ENCODE data around the gene CBX4.

The CBX4 gene

DNA sequence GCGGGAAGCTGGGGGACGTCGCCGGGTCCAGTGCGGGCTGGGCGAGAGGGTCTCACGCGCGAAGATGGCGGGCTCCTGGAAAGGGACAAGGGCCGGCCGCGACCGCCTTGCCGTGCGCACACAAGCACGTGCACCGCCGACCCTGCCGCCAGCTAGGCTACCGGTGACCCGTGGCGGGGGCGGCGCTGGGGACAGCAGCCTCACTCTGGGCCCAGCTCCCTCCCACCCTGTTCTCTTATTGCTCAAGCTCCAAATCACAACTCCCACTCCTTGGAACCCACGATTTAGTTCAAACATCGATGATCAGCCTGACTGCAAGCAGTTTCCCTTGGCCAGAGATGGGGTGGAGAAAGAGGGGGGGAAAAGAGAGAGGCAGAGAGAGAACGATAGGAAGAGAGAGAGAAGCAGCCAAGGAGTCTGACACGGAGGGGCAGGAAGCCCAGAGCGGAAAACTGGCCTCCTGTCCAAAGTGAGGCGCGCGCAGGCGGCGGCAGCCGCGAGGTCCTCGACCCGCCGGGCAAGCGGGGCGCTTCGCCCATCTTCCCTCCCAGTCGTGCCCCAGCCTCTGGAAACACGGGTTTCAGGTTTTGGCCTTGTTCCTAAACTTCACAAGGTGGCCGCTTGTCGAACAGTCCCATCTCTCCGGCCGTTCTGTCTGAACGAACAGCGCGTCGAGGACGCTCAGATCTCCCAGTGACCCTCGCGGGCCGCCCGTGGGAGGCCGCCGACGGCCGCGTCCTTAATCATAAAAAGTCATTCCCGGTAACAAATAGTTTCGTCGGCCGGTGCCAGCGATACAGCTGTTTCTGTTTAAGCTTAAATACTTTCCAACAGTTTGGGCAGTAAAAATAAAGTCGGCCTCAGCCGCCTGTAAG is 40.7 kb downstream of the CBX4 start:
- DNase-seq (ENCODE audit: low read depth, low spot score): no peak
- Histone ChIP-seq H3K4me1 (ENCODE audit: insufficient read depth, insufficient read length) (peaks cover 32% of the 10 kb centered on the region), H3K27me3 (ENCODE audit: insufficient read depth, insufficient read length) (peaks cover 90% of the 10 kb centered on the region), H3K4me3 (ENCODE audit: insufficient read length, low read depth) (peak overlapping the region; percentile 40), H3K36me3 (ENCODE audit: insufficient read depth, insufficient read length, low read length) (peaks cover 18% of the 10 kb centered on the region), H3K9me3 (ENCODE audit: insufficient read depth, low read length) (peaks cover 5% of the 10 kb centered on the region; the same call in 1 of the 2 replicates), H3K9ac (ENCODE audit: insufficient read length, low read depth) (peak overlapping the region; percentile 62)
- peak; percentile 98 for TF ChIP-seq SUZ12 (IDR thresholded peaks at IDR 0.05; ENCODE audit: extremely low read depth, insufficient read depth, insufficient read length)
- no peak for TF ChIP-seq YY1 (IDR thresholded peaks at IDR 0.05; ENCODE audit: insufficient read depth, insufficient read length)
- no peak for TF ChIP-seq ZNF274 (IDR thresholded peaks at IDR 0.05; ENCODE audit: low read depth, low read length)

DNA sequence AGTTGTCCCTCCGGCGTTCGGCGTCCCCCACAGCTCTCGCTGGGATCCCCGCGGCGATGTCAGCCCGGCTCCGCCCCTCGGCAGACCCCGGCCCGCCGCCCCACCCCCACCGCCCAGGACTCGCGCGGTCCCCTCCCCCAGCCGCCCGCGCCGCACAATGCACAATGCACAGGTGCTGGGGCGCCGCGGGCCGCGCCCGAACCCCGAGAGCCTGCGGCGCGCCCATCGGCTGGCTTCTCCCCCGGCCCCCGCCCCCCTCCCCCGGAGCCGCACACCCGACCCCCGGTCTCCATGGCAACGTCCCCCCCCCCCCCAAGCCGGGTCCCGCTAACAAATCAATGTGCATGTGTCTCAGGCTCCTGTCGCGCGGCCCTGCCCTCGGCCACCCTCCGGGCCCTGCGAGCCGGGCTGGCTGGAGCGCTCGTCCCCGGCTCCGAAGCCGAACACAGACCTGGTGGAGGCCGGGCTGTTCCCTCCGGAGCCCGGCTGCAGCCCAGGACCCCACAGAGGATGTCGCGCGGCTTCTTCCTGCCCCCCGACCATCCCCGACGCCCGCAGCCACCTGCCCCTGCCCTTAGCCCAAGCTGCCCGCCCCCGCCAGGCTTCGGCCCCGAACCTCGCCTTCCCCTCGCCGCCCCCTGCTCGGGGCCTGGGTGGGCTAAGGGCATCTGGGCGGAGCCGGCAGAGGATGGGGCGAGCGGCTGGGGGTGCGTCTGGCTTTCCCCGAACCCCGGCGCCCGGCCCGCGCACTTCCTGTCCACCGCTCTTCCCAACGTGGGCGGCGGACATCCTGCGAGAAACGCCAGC is 41.5 kb downstream of the CBX4 start:
- peak overlapping the region; percentile 62 for H3K9ac ChIP-seq (ENCODE audit: insufficient read length, low read depth)
- H3K27me3 ChIP-seq (ENCODE audit: insufficient read depth, insufficient read length): peaks cover 90% of the 10 kb centered on the region
- DNase-seq (ENCODE audit: low read depth, low spot score): no peak
- H3K4me1 ChIP-seq (ENCODE audit: insufficient read depth, insufficient read length): peaks cover 27% of the 10 kb centered on the region
- peaks cover 5% of the 10 kb centered on the region; the same call in 1 of the 2 replicates for H3K9me3 ChIP-seq (ENCODE audit: insufficient read depth, low read length)
- H3K4me3 ChIP-seq (ENCODE audit: insufficient read length, low read depth): peak overlapping the region; percentile 40
- no peak for TF ChIP-seq SUZ12 (IDR thresholded peaks at IDR 0.05; ENCODE audit: extremely low read depth, insufficient read depth, insufficient read length)
- TF ChIP-seq ZNF274 (IDR thresholded peaks at IDR 0.05; ENCODE audit: low read depth, low read length): no peak
- TF ChIP-seq YY1 (IDR thresholded peaks at IDR 0.05; ENCODE audit: insufficient read depth, insufficient read length): no peak
- H3K36me3 ChIP-seq (ENCODE audit: insufficient read depth, insufficient read length, low read length): peaks cover 18% of the 10 kb centered on the region

DNA sequence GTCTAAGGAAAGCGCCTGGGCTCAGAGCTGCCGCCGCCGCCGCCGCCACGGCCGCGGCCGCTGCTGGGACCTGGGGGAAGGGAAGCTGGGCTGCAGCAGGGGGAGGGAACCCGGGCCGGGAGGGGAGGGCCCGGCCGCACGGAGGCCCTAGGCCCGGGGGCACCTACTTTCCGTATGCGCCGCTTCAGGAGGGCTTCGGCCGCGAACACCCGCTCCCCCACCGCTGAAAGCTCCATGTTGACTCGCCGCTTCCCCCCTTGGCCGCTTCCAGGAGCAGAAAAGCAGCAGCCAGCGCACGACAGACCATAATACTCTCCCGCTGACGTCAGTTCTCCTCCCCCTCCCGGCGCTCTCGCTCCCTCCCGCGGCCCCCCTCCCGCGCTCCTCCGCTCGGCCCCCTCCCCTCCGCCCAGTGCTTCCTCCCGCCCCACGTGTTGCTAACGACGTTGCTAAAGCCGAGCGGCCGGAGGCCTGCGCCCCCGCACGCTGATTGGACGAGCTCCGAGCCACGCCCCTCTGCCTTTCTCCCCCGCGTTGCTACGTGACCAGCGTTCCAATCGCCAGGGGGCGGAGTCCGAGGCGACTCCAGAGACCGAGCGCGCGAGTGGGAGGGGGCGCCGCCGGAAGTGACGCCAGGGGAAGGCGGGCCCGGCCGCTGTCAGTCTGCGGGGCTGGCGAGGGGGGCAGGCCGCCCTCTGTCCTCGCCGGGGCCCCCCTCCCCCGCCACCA is 42.3 kb downstream of the CBX4 start, which contains the start of gene CBX8:
TSS of gene CBX8 (minus strand) at position 315 of the 729 bp plus-strand sequence. CDS start at position 236, 79 bp downstream.
- peak within 1 kb of the TSS; percentile 88 for H3K9ac ChIP-seq (ENCODE audit: insufficient read length, low read depth)
- peak within 1 kb of the TSS; percentile 73 for H3K4me3 ChIP-seq (ENCODE audit: insufficient read length, low read depth)
- peaks cover 18% of the 10 kb centered on the region for H3K36me3 ChIP-seq (ENCODE audit: insufficient read depth, insufficient read length, low read length)
- peaks cover 30% of the 10 kb centered on the region for H3K4me1 ChIP-seq (ENCODE audit: insufficient read depth, insufficient read length)
- TF ChIP-seq YY1 (IDR thresholded peaks at IDR 0.05; ENCODE audit: insufficient read depth, insufficient read length) (no peak), SUZ12 (IDR thresholded peaks at IDR 0.05; ENCODE audit: extremely low read depth, insufficient read depth, insufficient read length) (no peak), ZNF274 (IDR thresholded peaks at IDR 0.05; ENCODE audit: low read depth, low read length) (no peak)
- no peaks in the 10 kb centered on the region for H3K9me3 ChIP-seq (ENCODE audit: insufficient read depth, low read length)
- DNase-seq (ENCODE audit: low read depth, low spot score): peak; percentile 97
- peaks cover 90% of the 10 kb centered on the region for H3K27me3 ChIP-seq (ENCODE audit: insufficient read depth, insufficient read length)

DNA sequence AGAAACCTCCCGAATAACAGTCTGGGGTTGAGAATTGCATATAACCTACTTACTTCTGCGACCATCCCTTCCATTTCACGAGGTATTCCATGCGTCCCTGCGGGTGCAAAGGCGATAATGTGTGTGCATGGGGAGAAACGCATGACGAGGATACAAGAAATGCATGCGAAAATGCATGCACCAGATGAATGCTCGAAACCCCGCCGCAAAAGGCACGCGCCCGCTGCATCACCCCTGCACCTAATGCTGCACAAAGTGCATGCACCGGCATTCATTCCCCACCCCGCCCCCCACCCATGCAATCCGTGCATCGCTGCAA is 42.8 kb downstream of the CBX4 start:
- Histone ChIP-seq H3K4me3 (ENCODE audit: insufficient read length, low read depth) (peak overlapping the region; percentile 73), H3K9me3 (ENCODE audit: insufficient read depth, low read length) (no peaks in the 10 kb centered on the region), H3K9ac (ENCODE audit: insufficient read length, low read depth) (peak overlapping the region; percentile 88), H3K27me3 (ENCODE audit: insufficient read depth, insufficient read length) (peaks cover 90% of the 10 kb centered on the region), H3K4me1 (ENCODE audit: insufficient read depth, insufficient read length) (peaks cover 28% of the 10 kb centered on the region), H3K36me3 (ENCODE audit: insufficient read depth, insufficient read length, low read length) (peaks cover 18% of the 10 kb centered on the region)
- TF ChIP-seq SUZ12 (IDR thresholded peaks at IDR 0.05; ENCODE audit: extremely low read depth, insufficient read depth, insufficient read length): no peak
- no peak for TF ChIP-seq ZNF274 (IDR thresholded peaks at IDR 0.05; ENCODE audit: low read depth, low read length)
- no peak for TF ChIP-seq YY1 (IDR thresholded peaks at IDR 0.05; ENCODE audit: insufficient read depth, insufficient read length)
- DNase-seq (ENCODE audit: low read depth, low spot score): no peak

DNA sequence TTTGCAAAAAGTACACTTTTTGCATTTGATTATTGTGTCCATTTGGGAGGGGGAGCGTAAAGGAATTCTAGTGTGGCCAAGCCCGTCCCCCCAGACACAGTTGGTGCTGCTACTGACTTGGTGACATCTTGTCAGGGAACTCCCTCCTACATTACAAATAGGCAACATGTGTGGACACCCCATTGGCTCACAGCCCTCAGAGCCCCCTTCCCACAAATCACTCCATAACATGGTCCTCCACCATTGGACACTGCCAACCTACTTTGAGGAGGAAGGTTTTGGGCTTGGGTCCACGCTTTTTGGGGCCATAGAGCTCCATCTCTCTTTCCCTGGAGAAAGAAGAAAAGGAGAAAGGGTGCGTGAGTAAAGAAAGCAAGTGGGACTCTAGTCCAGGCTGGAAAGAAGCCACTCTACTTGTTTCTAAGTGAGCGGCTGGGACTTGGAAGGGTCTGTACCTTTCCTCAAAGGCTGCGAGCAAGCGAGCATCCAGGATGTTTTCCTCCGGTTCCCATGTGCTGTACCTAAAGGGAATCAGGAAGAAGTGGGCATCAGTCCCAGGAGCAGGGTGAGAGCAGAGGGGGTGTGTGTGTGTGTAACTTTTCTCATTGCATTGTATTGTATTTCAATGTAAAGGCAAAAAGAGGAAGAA is 43.3 kb downstream of the CBX4 start:
- H3K27me3 ChIP-seq (ENCODE audit: insufficient read depth, insufficient read length): peaks cover 90% of the 10 kb centered on the region
- H3K4me1 ChIP-seq (ENCODE audit: insufficient read depth, insufficient read length): peaks cover 26% of the 10 kb centered on the region
- TF ChIP-seq ZNF274 (IDR thresholded peaks at IDR 0.05; ENCODE audit: low read depth, low read length): no peak
- TF ChIP-seq YY1 (IDR thresholded peaks at IDR 0.05; ENCODE audit: insufficient read depth, insufficient read length): no peak
- no peak for TF ChIP-seq SUZ12 (IDR thresholded peaks at IDR 0.05; ENCODE audit: extremely low read depth, insufficient read depth, insufficient read length)
- no peaks in the 10 kb centered on the region for H3K9me3 ChIP-seq (ENCODE audit: insufficient read depth, low read length)
- H3K4me3 ChIP-seq (ENCODE audit: insufficient read length, low read depth): peak overlapping the region; percentile 73
- H3K9ac ChIP-seq (ENCODE audit: insufficient read length, low read depth): peak overlapping the region; percentile 88
- DNase-seq (ENCODE audit: low read depth, low spot score): no peak
- peaks cover 18% of the 10 kb centered on the region for H3K36me3 ChIP-seq (ENCODE audit: insufficient read depth, insufficient read length, low read length)

DNA sequence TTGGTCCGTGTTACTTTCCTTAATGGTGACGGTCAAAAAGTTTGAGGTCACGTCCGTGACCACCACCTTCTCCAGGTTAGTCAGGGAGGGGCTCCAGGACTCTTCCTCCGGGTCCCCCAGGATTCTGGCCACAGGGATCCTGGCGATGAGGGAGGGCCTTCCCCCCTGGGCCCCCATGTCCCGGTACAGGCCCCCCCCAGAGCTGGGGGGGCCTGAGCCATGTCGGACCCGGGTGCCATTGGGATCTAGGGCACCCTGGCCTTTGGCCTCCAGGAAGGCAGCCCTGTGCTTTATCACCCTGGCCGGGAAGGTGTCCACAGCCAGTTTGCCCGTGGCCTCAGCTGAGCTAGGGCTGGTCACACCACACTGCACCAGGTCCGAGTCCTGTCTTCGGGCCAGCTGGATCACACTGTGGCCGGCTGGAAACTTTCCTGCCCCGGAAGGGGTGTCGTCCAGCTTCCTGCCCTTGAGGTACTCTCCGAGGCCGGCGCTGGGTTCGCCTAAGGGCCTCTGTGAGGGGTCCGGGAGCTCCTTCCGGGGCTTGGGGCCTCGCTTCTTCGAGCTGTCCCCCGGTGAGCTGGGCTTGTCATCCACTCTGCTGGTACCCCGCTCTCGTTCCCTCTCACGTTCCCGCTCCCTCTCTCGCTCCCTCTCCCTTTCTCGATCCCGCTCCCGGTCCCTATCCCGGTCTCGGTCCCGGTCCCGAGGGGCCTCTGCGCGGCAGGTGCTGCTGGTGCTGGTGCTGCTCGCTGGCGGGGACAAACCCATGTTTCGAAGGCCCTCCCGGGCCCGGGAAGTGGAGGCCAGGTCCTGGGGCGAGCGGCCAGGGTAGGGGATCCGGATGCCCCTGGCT is 44.4 kb downstream of the CBX4 start:
- Histone ChIP-seq H3K36me3 (ENCODE audit: insufficient read depth, insufficient read length, low read length) (peaks cover 18% of the 10 kb centered on the region), H3K9me3 (ENCODE audit: insufficient read depth, low read length) (no peaks in the 10 kb centered on the region), H3K4me1 (ENCODE audit: insufficient read depth, insufficient read length) (peaks cover 25% of the 10 kb centered on the region), H3K27me3 (ENCODE audit: insufficient read depth, insufficient read length) (peaks cover 90% of the 10 kb centered on the region), H3K9ac (ENCODE audit: insufficient read length, low read depth) (no peak overlapping the region), H3K4me3 (ENCODE audit: insufficient read length, low read depth) (no peak overlapping the region)
- DNase-seq (ENCODE audit: low read depth, low spot score): no peak
- no peak for TF ChIP-seq YY1 (IDR thresholded peaks at IDR 0.05; ENCODE audit: insufficient read depth, insufficient read length)
- no peak for TF ChIP-seq SUZ12 (IDR thresholded peaks at IDR 0.05; ENCODE audit: extremely low read depth, insufficient read depth, insufficient read length)
- no peak for TF ChIP-seq ZNF274 (IDR thresholded peaks at IDR 0.05; ENCODE audit: low read depth, low read length)
